ENCODE measurements around the gene ENTHD1.

GRCh38 chr22:39763276-39763675 is 130.3 kb downstream of the ENTHD1 start:
- TF ChIP-seq EZH2 (IDR thresholded peaks at IDR 0.05) (no peak), POLR2AphosphoS5 (IDR thresholded peaks at IDR 0.05; ENCODE audit: borderline replicate concordance, low read depth, low read length) (no peak), FOXP2 (optimal IDR thresholded peaks at IDR 0.05; ENCODE audit: control extremely low read depth, extremely low read length, insufficient read depth) (no peak)
